NOMO-1 treated with DMSO at 0.1 percent for 48 hours (cell line): ENCODE measurements around the gene PSKH1.
"Not testable (repeated sequence)": the region's sequence is repeated elsewhere in the genome, so short reads cannot be mapped to it uniquely, and the experiment has no call there.

ENCODE experiments used
- DNase-seq: peaks from one replicate; lab custom pipeline; 2025; ENCODE audit not compliant: unreplicated experiment; lab: John Stamatoyannopoulos, UW

Gene PSKH1

GRCh38 chr16:67957622-67958021 lies 64.6 kb downstream of the PSKH1 start:
- DNase-seq = no peak

- no peak for DNase-seq
Observed at GRCh38 chr16:67959536-67960329, 66.7 kb downstream of the PSKH1 start.

- DNase-seq = no peak
Observed at GRCh38 chr16:67961551-67961957, 68.5 kb downstream of the PSKH1 start.

GRCh38 chr16:67962135-67962534 lies 69.1 kb downstream of the PSKH1 start:
- no peak for DNase-seq

- no peak for DNase-seq
Observed at GRCh38 chr16:67963292-67963661, 70.2 kb downstream of the PSKH1 start.

GRCh38 chr16:67963662-67964321 lies 70.7 kb downstream of the PSKH1 start:
- DNase-seq = no peak

- DNase-seq = no peak
Observed at GRCh38 chr16:67964477-67965131, 71.5 kb downstream of the PSKH1 start.

- DNase-seq = no peak
Observed at GRCh38 chr16:67965668-67966548, 72.9 kb downstream of the PSKH1 start.

GRCh38 chr16:67966549-67967182 lies 73.6 kb downstream of the PSKH1 start:
- peak; percentile 49 for DNase-seq

GRCh38 chr16:67967183-67967957 lies 74.3 kb downstream of the PSKH1 start:
- DNase-seq = no peak

- DNase-seq = peak; percentile 38
Observed at GRCh38 chr16:67967958-67968399, 74.9 kb downstream of the PSKH1 start.

GRCh38 chr16:67968400-67969253 lies 75.6 kb downstream of the PSKH1 start, which contains the start of gene SLC12A4:
SLC12A4 (minus strand) TSS chr16:67968637; CDS start chr16:67968553, 84 bp downstream.
- peak; percentile 75 for DNase-seq

- DNase-seq = peak; percentile 23
Observed at GRCh38 chr16:67969254-67970039, 76.4 kb downstream of the PSKH1 start.

GRCh38 chr16:67971111-67971510 lies 78.1 kb downstream of the PSKH1 start:
- no peak for DNase-seq

- not testable (repeated sequence) for DNase-seq
Observed at GRCh38 chr16:67972285-67972684, 79.2 kb downstream of the PSKH1 start.

- no peak for DNase-seq
Observed at GRCh38 chr16:67975321-67976105, 82.5 kb downstream of the PSKH1 start.

- DNase-seq = no peak
Observed at GRCh38 chr16:67976205-67976604, 83.2 kb downstream of the PSKH1 start.
